Measurements from ENCODE around the gene CPEB1.

DNA sequence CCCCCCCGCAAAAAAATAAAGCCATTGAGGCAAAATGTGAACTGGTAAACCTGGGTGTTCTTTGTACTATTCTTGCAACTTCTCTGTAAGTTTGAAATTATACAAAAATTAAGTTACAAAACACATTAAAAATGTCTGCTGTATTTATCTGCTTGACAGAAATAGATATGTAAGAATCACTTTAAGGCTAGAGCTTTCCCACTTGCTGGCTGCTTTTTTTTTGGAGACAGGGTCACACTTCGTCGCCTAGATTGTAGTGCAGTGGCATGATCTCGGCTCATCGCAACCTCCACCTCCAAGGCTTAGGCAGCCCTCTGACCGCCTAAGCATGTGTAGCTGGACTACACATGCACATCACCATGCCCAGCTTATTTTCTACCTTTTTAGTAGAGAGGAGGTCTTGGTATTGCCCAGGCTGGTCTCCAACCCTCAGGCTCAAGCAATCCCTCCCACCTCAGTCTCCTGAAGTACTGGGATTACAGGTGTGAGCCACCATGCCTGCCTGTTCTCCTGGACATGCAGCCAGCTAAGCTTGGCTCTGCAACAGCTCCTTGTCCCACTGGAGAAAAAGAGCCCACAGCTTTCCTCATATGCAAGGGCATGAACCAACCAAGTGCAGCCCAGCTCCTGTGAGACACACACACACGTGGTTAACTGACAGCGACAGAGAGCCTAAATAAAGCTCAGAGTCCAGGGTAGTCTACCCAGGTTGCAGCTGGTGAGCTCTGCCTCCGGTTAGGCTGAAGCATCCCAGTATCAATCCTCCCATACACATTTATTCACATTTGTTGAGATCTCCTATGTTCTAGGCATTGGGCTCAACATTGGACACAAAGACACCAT is 111.4 kb downstream of the CPEB1 start:
- TF ChIP-seq, protein P1, sequence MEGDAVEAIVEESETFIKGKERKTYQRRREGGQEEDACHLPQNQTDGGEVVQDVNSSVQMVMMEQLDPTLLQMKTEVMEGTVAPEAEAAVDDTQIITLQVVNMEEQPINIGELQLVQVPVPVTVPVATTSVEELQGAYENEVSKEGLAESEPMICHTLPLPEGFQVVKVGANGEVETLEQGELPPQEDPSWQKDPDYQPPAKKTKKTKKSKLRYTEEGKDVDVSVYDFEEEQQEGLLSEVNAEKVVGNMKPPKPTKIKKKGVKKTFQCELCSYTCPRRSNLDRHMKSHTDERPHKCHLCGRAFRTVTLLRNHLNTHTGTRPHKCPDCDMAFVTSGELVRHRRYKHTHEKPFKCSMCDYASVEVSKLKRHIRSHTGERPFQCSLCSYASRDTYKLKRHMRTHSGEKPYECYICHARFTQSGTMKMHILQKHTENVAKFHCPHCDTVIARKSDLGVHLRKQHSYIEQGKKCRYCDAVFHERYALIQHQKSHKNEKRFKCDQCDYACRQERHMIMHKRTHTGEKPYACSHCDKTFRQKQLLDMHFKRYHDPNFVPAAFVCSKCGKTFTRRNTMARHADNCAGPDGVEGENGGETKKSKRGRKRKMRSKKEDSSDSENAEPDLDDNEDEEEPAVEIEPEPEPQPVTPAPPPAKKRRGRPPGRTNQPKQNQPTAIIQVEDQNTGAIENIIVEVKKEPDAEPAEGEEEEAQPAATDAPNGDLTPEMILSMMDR (IDR thresholded peaks at IDR 0.05), result no peak
- TF ChIP-seq POLR2A (IDR thresholded peaks at IDR 0.05), result no peak

Data from ovary (tissue), 3 donors.